ENCODE results near the gene SPINDOC.

GRCh38 chr11:63775191-63775590 is 38.1 kb upstream of the SPINDOC start:
- TF ChIP-seq CTCF (conservative IDR thresholded peaks at IDR 0.05 in 1 of 2, IDR thresholded peaks at IDR 0.05 in 1 of 2; ENCODE audit: extremely low read depth in 1 of 2, insufficient read depth in 1 of 2, low read depth in 1 of 2, low read length in 2 of 2) (no peak), EZH2 (IDR thresholded peaks at IDR 0.05; ENCODE audit: borderline replicate concordance, low read length) (no peak)
